Activated naive CD4-positive, alpha-beta T cell treated with anti-CD3 and anti-CD28 coated beads, Interleukin-2, amount 10 ng/mL, durations not matched to agents 7 days and 5 days (primary cell): ENCODE data around the gene NFE2L1.
"Not testable (repeated sequence)": the region's sequence is repeated elsewhere in the genome, so short reads cannot be mapped to it uniquely, and the experiment has no call there.

Experiments used
- CTCF ChIA-PET: fragments of 350-600 bp; sonication (Branson Sonifier 250); formaldehyde crosslinking; loops from one replicate; lab custom pipeline; 2021; ENCODE audit warnings: antibody characterized with exemption; lab: Charles Lee
- DNase-seq: peaks from one replicate; pipeline ENCODE4 v3.0.0-alpha.2; 2020
- H3K27ac Mint-ChIP-seq: one replicate; pipeline ENCODE4 v1.8.0; 2021; ENCODE audit warnings: mild to moderate bottlenecking, moderate library complexity, mixed read lengths
- H3K27me3 Mint-ChIP-seq: one replicate; pipeline ENCODE4 v1.8.0; 2021; ENCODE audit warnings: mild to moderate bottlenecking, mixed read lengths
- H3K36me3 Mint-ChIP-seq: one replicate; pipeline ENCODE4 v1.8.0; 2021; ENCODE audit warnings: mixed read lengths
- H3K4me1 Mint-ChIP-seq: one replicate; pipeline ENCODE4 v1.8.0; 2021; ENCODE audit warnings: mixed read lengths
- H3K4me3 Mint-ChIP-seq: one replicate; pipeline ENCODE4 v1.8.0; 2021; ENCODE audit warnings: mild to moderate bottlenecking, moderate library complexity, mixed read lengths
- H3K9me3 Mint-ChIP-seq: one replicate; pipeline ENCODE4 v1.8.0; 2021; ENCODE audit warnings: mixed read lengths

NFE2L1 gene

GRCh38 chr17:48056879-48057278 is 8.7 kb downstream of the NFE2L1 start:
- Mint-ChIP-seq H3K4me3 (no peak overlapping the region), H3K4me1 (peaks cover 37% of the 10 kb centered on the region), H3K36me3 (peaks cover 65% of the 10 kb centered on the region)

GRCh38 chr17:48057626-48058025 is 9.5 kb downstream of the NFE2L1 start:
- Mint-ChIP-seq H3K9me3 (no peaks in the 10 kb centered on the region), H3K27ac (peak overlapping the region; percentile 24), H3K36me3 (peaks cover 66% of the 10 kb centered on the region), H3K4me3 (no peak overlapping the region), H3K27me3 (no peaks in the 10 kb centered on the region), H3K4me1 (peaks cover 29% of the 10 kb centered on the region)
- DNase-seq, result no peak
- CTCF ChIA-PET, result interaction anchor here (1.0 to 1.5 kb wide), 5 partner anchors 10 to 23 kb away, joined by 3 to 8 read pairs (median 4); partner anchors contain the start of gene NFE2L1

More at GRCh38 chr17:48056879-48057278, 8.7 kb downstream of the NFE2L1 start:
- Mint-ChIP-seq H3K27ac (no peak overlapping the region), H3K9me3 (no peaks in the 10 kb centered on the region), H3K27me3 (no peaks in the 10 kb centered on the region)
- CTCF ChIA-PET, result no interaction called here
- no peak for DNase-seq

GRCh38 chr17:48058393-48059124 is 10.4 kb downstream of the NFE2L1 start:
- no peak for DNase-seq
- peak overlapping the region; percentile 29 for H3K27ac Mint-ChIP-seq
- CTCF ChIA-PET, result interaction anchor here (1.0 to 1.5 kb wide), 7 partner anchors 9 to 32 kb away, joined by 3 to 8 read pairs (median 4); partner anchors contain the start of gene NFE2L1
- peaks cover 62% of the 10 kb centered on the region for H3K36me3 Mint-ChIP-seq
- no peaks in the 10 kb centered on the region for H3K9me3 Mint-ChIP-seq
- no peak overlapping the region for H3K4me3 Mint-ChIP-seq
- no peaks in the 10 kb centered on the region for H3K27me3 Mint-ChIP-seq
- H3K4me1 Mint-ChIP-seq, result peaks cover 20% of the 10 kb centered on the region

- H3K4me1 Mint-ChIP-seq, result peaks cover 18% of the 10 kb centered on the region
- H3K27me3 Mint-ChIP-seq, result no peaks in the 10 kb centered on the region
- no peaks in the 10 kb centered on the region for H3K9me3 Mint-ChIP-seq
- H3K4me3 Mint-ChIP-seq, result no peak overlapping the region
- CTCF ChIA-PET, result interaction anchor here (1.3 to 1.5 kb wide), 4 partner anchors 10 to 32 kb away, joined by 3 to 5 read pairs (median 4); partner anchors contain the start of gene NFE2L1
- no peak overlapping the region for H3K27ac Mint-ChIP-seq
- DNase-seq, result no peak
- peaks cover 64% of the 10 kb centered on the region for H3K36me3 Mint-ChIP-seq
These were observed 11.0 kb downstream of the NFE2L1 start for GRCh38 chr17:48059125-48059668.

GRCh38 chr17:48060249-48060648 is 12.1 kb downstream of the NFE2L1 start:
- Mint-ChIP-seq H3K27me3 (no peaks in the 10 kb centered on the region), H3K27ac (peak overlapping the region; percentile 9), H3K4me1 (peaks cover 13% of the 10 kb centered on the region), H3K4me3 (no peak overlapping the region), H3K9me3 (no peaks in the 10 kb centered on the region), H3K36me3 (peaks cover 71% of the 10 kb centered on the region)
- no peak for DNase-seq
- CTCF ChIA-PET, result interaction anchor here (1.5 kb wide), 1 partner anchor 9 kb away, joined by 3 read pairs; no protein-coding TSS in a partner anchor

GRCh38 chr17:48062273-48062672 is 14.1 kb downstream of the NFE2L1 start:
- H3K4me1 Mint-ChIP-seq, result peaks cover 2% of the 10 kb centered on the region
- DNase-seq, result no peak
- no peaks in the 10 kb centered on the region for H3K9me3 Mint-ChIP-seq
- H3K27ac Mint-ChIP-seq, result no peak overlapping the region
- CTCF ChIA-PET, result interaction anchor here (1.1 to 1.4 kb wide), 3 partner anchors 13 to 19 kb away, joined by 4 to 7 read pairs (median 4); no protein-coding TSS in a partner anchor
- no peaks in the 10 kb centered on the region for H3K27me3 Mint-ChIP-seq
- no peak overlapping the region for H3K4me3 Mint-ChIP-seq
- H3K36me3 Mint-ChIP-seq, result peaks cover 67% of the 10 kb centered on the region

- Mint-ChIP-seq H3K9me3 (no peaks in the 10 kb centered on the region), H3K27me3 (no peaks in the 10 kb centered on the region), H3K36me3 (peaks cover 53% of the 10 kb centered on the region), H3K4me1 (peaks cover 2% of the 10 kb centered on the region), H3K27ac (peak overlapping the region; percentile 7), H3K4me3 (no peak overlapping the region)
- CTCF ChIA-PET, result interaction anchor here (0.7 to 1.4 kb wide), 5 partner anchors 10 to 243 kb away, joined by 3 to 8 read pairs (median 3); no protein-coding TSS in a partner anchor
- no peak for DNase-seq
These were observed 16.5 kb downstream of the NFE2L1 start for GRCh38 chr17:48064638-48065037.

GRCh38 chr17:48066192-48066591 is 18.0 kb downstream of the NFE2L1 start:
- Mint-ChIP-seq H3K9me3 (no peaks in the 10 kb centered on the region), H3K27me3 (no peaks in the 10 kb centered on the region), H3K4me3 (no peak overlapping the region), H3K36me3 (peaks cover 46% of the 10 kb centered on the region), H3K27ac (peak overlapping the region; percentile 45), H3K4me1 (peaks cover 2% of the 10 kb centered on the region)
- CTCF ChIA-PET, result interaction anchor here (0.8 to 3.0 kb wide), 3 partner anchors 12 to 242 kb away, joined by 3 to 19 read pairs (median 3); no protein-coding TSS in a partner anchor
- no peak for DNase-seq

- DNase-seq, result no peak
- H3K9me3 Mint-ChIP-seq, result no peaks in the 10 kb centered on the region
- no peak overlapping the region for H3K4me3 Mint-ChIP-seq
- peaks cover 45% of the 10 kb centered on the region for H3K36me3 Mint-ChIP-seq
- H3K27ac Mint-ChIP-seq, result peak overlapping the region; percentile 22
- CTCF ChIA-PET, result interaction anchor here (0.8 to 3.0 kb wide), 4 partner anchors 9 to 46 kb away, joined by 3 to 19 read pairs (median 8); no protein-coding TSS in a partner anchor
- no peaks in the 10 kb centered on the region for H3K27me3 Mint-ChIP-seq
- H3K4me1 Mint-ChIP-seq, result no peaks in the 10 kb centered on the region
These were observed 18.5 kb downstream of the NFE2L1 start for GRCh38 chr17:48066656-48067055.

GRCh38 chr17:48067245-48067644 is 19.1 kb downstream of the NFE2L1 start:
- Mint-ChIP-seq H3K4me1 (no peaks in the 10 kb centered on the region), H3K9me3 (no peaks in the 10 kb centered on the region), H3K36me3 (peaks cover 43% of the 10 kb centered on the region), H3K27ac (no peak overlapping the region), H3K27me3 (no peaks in the 10 kb centered on the region), H3K4me3 (no peak overlapping the region)
- CTCF ChIA-PET, result interaction anchor here (1.1 to 3.0 kb wide), 5 partner anchors 9 to 40 kb away, joined by 3 to 19 read pairs (median 8); partner anchors contain the start of gene NFE2L1
- no peak for DNase-seq

GRCh38 chr17:48067808-48068207 is 19.6 kb downstream of the NFE2L1 start:
- not testable (repeated sequence) for H3K27ac Mint-ChIP-seq, H3K9me3 Mint-ChIP-seq, H3K4me3 Mint-ChIP-seq, H3K27me3 Mint-ChIP-seq, H3K4me1 Mint-ChIP-seq, DNase-seq
- peaks cover 38% of the 10 kb centered on the region for H3K36me3 Mint-ChIP-seq
- CTCF ChIA-PET, result interaction anchor here (0.7 to 3.0 kb wide), 10 partner anchors 10 to 64 kb away, joined by 3 to 19 read pairs (median 5); partner anchors contain the start of gene NFE2L1

GRCh38 chr17:48068491-48068961 is 20.4 kb downstream of the NFE2L1 start:
- DNase-seq, result peak; percentile 32
- Mint-ChIP-seq H3K36me3 (peaks cover 41% of the 10 kb centered on the region), H3K4me1 (no peaks in the 10 kb centered on the region), H3K27ac (no peak overlapping the region), H3K27me3 (no peaks in the 10 kb centered on the region), H3K9me3 (no peaks in the 10 kb centered on the region), H3K4me3 (no peak overlapping the region)
- CTCF ChIA-PET, result interaction anchor here (0.6 to 3.0 kb wide), 11 partner anchors 9 to 63 kb away, joined by 3 to 19 read pairs (median 3); partner anchors contain the start of gene NFE2L1

- Mint-ChIP-seq H3K27me3 (no peaks in the 10 kb centered on the region), H3K36me3 (peaks cover 40% of the 10 kb centered on the region), H3K27ac (no peak overlapping the region), H3K4me3 (no peak overlapping the region), H3K9me3 (no peaks in the 10 kb centered on the region), H3K4me1 (peaks cover 3% of the 10 kb centered on the region)
- CTCF ChIA-PET, result interaction anchor here (1.4 kb wide), 1 partner anchor 39 kb away, joined by 4 read pairs; no protein-coding TSS in a partner anchor
- no peak for DNase-seq
These were observed 22.0 kb downstream of the NFE2L1 start for GRCh38 chr17:48070195-48070594.

GRCh38 chr17:48071654-48072053 is 23.5 kb downstream of the NFE2L1 start:
- H3K36me3 Mint-ChIP-seq, result peaks cover 36% of the 10 kb centered on the region
- DNase-seq, result no peak
- no peaks in the 10 kb centered on the region for H3K27me3 Mint-ChIP-seq
- H3K27ac Mint-ChIP-seq, result no peak overlapping the region
- CTCF ChIA-PET, result interaction anchor here (1.1 to 8.3 kb wide), 4 partner anchors 10 to 45 kb away, joined by 3 to 115 read pairs (median 22); no protein-coding TSS in a partner anchor
- H3K4me3 Mint-ChIP-seq, result no peak overlapping the region
- peaks cover 3% of the 10 kb centered on the region for H3K4me1 Mint-ChIP-seq
- no peaks in the 10 kb centered on the region for H3K9me3 Mint-ChIP-seq
